ENCODE measurements around the gene AHRR. TPM values are rescaled to one million over a fixed set of nuclear protein-coding genes. Genes with fewer than 3 reads are reported as not detected.
"Not testable (repeated sequence)": the region's sequence is repeated elsewhere in the genome, so short reads cannot be mapped to it uniquely, and the experiment has no call there.

AHRR gene
- total RNA-seq, 4 donors from 2014 or later: 1.3 to 8.8 (median 1.5) TPM

DNA sequence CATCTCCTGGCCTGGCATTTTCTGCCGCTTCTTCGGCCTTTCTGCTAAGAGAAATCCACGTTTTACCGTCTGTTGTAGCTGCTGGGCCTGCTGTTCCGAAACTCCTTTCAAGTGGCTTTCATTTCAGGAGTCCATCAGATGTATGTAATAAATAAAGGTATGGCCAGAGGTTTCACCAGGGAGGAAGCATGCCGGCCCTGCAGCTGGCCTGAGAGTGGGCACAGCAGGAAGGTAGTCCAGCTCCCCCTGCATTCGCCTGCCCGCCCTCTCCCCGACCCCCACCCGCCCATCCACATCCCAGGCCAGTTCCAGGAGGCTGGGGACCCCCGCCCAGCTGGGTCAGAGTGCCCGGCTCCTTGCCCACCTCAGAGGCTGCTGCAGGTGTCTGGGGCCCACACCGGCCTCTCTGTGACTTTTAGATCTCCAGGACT is 75.0 kb downstream of the AHRR start:
- DNase-seq: no peak
- H3K4me3 ChIP-seq: no peak overlapping the region
- H3K27me3 ChIP-seq: peaks cover 25% of the 10 kb centered on the region
- TF ChIP-seq EP300 (IDR thresholded peaks at IDR 0.05; ENCODE audit: low read depth) (no peak), POLR2A (IDR thresholded peaks at IDR 0.05) (no peak), POLR2AphosphoS5 (IDR thresholded peaks at IDR 0.05) (no peak)
- TF ChIP-seq, protein P1, sequence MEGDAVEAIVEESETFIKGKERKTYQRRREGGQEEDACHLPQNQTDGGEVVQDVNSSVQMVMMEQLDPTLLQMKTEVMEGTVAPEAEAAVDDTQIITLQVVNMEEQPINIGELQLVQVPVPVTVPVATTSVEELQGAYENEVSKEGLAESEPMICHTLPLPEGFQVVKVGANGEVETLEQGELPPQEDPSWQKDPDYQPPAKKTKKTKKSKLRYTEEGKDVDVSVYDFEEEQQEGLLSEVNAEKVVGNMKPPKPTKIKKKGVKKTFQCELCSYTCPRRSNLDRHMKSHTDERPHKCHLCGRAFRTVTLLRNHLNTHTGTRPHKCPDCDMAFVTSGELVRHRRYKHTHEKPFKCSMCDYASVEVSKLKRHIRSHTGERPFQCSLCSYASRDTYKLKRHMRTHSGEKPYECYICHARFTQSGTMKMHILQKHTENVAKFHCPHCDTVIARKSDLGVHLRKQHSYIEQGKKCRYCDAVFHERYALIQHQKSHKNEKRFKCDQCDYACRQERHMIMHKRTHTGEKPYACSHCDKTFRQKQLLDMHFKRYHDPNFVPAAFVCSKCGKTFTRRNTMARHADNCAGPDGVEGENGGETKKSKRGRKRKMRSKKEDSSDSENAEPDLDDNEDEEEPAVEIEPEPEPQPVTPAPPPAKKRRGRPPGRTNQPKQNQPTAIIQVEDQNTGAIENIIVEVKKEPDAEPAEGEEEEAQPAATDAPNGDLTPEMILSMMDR (IDR thresholded peaks at IDR 0.05): no peak
- H3K4me1 ChIP-seq: peaks cover 0 to 21% (median 12%) of the 10 kb centered on the region in 4 donors
- in situ Hi-C loops (cut with MboI; ENCODE audit: low pct_ligation_motif_present in 1 of 4, low pct_unique_long_range_greater_than_20kb in 1 of 4, low sequenced_read_pairs in 3 of 4) (no loop called here), intact Hi-C loops (cut with DNase I; ENCODE audit: low total_unique reads) (no loop called here)
- H3K36me3 ChIP-seq: no peaks in the 10 kb centered on the region
- WGBS, 2 donors (ENCODE audit: low coverage in 1 of 2): 88 to 94% methylated on average over 6 to 13 of the region's 13 CpGs
- no peak overlapping the region for H3K27ac ChIP-seq
- H3K9me3 ChIP-seq: no peaks in the 10 kb centered on the region

- Histone ChIP-seq H3K27me3 (peaks cover 25% of the 10 kb centered on the region), H3K4me1 (peaks cover 0 to 14% (median 12%) of the 10 kb centered on the region in 4 donors)
- H3K36me3 ChIP-seq; in situ Hi-C loops (cut with MboI; ENCODE audit: low pct_ligation_motif_present in 1 of 4, low pct_unique_long_range_greater_than_20kb in 1 of 4, low sequenced_read_pairs in 3 of 4); DNase-seq; H3K9me3 ChIP-seq; H3K4me3 ChIP-seq; H3K27ac ChIP-seq; intact Hi-C loops (cut with DNase I; ENCODE audit: low total_unique reads): not testable (repeated sequence)
- 96% methylated on average over 15 of the region's 15 CpGs; no CpG with 5 or more reads in 1 of the 2 donors for WGBS, 2 donors (ENCODE audit: low coverage in 1 of 2)
Observed at GRCh38 chr5:398141-398474, 76.6 kb downstream of the AHRR start.

DNA sequence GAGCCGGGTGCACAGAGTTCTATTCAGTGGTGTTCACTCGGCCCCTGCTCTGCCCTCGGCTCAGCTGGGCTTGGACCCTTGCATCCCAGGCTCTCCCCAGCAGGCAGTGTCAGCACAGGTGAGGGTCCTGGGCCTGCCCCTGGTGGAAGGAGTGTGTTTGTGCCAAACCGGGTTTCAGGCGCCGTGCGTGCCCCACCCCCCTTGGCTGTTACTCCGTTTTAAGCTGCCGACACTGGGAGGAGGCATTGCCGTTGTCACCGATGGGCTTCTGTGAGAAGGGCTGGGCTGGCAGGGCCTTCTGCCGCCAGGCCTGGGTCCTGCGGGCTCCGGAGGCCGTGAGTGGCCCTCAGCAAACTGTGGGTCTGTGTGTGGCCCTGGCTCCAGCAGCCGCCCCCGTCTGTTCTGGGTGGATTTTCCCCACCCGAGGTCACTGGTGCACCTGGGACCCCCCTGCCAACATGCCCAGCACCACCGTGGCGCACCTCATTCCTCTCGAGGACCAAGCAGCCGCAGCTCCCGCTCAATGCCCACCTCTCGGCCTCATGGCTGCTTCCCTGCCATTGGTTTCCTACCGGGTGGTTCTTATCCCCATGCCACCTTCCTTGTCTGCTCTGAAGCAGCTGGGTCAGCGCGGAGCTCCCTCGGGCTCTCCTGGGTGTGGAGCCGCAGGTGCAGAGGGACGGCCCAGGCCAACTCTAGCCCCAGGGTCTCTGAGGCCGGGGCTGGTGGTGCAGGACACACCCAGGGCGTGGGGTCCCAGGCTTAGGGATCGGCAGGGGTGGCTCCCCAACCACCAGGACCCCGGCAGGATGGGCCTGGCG is 77.2 kb downstream of the AHRR start:
- Histone ChIP-seq H3K27ac (peak overlapping the region in 3 of 4 donors; percentile 54 to 75 (median 73)), H3K9me3 (no peaks in the 10 kb centered on the region), H3K27me3 (peaks cover 25% of the 10 kb centered on the region), H3K4me3 (no peak overlapping the region), H3K36me3 (no peaks in the 10 kb centered on the region), H3K4me1 (peaks cover 0 to 13% (median 11%) of the 10 kb centered on the region in 4 donors)
- 89% methylated on average over 25 of the region's 35 CpGs; no CpG with 5 or more reads in 1 of the 2 donors for WGBS, 2 donors (ENCODE audit: low coverage in 1 of 2)
- intact Hi-C loops (cut with DNase I; ENCODE audit: low total_unique reads): no loop called here
- in situ Hi-C loops (cut with MboI; ENCODE audit: low pct_ligation_motif_present in 1 of 4, low pct_unique_long_range_greater_than_20kb in 1 of 4, low sequenced_read_pairs in 3 of 4): no loop called here
- TF ChIP-seq, protein P1 (IDR thresholded peaks at IDR 0.05): no peak
- TF ChIP-seq POLR2AphosphoS5 (IDR thresholded peaks at IDR 0.05) (no peak), POLR2A (IDR thresholded peaks at IDR 0.05) (no peak), EP300 (IDR thresholded peaks at IDR 0.05; ENCODE audit: low read depth) (no peak)
- no peak for DNase-seq

DNA sequence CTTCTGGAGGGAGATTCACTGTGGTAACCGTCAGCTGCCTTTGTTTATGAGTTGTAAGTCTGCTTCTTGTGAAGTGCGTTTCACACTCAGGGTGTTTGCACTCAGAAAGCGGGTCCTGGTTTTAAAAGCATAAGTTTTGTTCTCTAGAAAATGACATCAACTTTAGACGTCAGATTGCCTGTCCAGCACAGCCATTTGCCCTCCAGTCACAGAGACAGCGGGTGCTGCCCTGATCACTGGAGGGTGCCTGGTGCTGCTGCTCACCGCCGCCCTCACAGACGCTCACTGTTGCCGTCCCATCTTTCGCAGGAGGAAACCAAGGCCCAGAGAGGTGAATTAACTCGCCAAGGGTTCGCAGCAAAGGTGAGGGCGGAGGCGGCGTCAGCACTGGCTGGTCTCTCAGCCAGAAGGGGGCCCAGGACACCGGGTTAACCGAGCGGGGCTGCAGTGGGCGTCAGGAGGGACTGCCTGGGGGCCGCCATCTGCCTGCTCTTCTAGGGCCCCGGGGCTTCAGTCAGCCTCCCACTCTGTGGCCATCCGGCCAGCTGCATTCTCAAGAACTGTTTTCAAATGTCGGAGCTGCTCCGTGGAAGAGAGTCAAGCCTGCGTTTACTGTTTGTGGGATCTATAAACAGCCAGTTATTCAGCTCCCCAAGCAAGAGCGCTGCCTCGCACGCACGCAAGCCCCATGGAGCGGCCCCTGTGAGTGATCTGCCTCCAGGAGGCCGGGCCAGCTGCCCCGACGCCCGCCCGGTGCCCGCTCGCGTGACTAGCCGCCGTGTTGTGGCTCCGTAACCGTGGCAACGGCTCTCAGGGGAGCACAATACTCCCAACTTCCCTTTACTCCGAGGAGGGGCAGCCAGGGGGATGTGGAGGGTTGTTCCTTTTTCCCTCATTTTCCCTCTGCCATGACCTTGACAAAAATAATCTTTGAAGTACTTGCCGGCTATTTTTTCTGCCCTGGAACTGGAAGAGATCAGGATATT is 78.1 kb downstream of the AHRR start:
- in situ Hi-C loops (cut with MboI; ENCODE audit: low pct_ligation_motif_present in 1 of 4, low pct_unique_long_range_greater_than_20kb in 1 of 4, low sequenced_read_pairs in 3 of 4) (no loop called here), intact Hi-C loops (cut with DNase I; ENCODE audit: low total_unique reads) (no loop called here)
- peak overlapping the region in 2 of 4 donors; percentile 3 to 12 for H3K4me3 ChIP-seq
- H3K27ac ChIP-seq: peak overlapping the region; percentile 41 to 75 (median 64)
- peaks cover 0 to 13% (median 11%) of the 10 kb centered on the region in 4 donors for H3K4me1 ChIP-seq
- peak; percentile 71 for DNase-seq
- no peaks in the 10 kb centered on the region for H3K9me3 ChIP-seq
- 10 to 34% methylated on average over 2 to 44 of the region's 45 CpGs for WGBS, 2 donors (ENCODE audit: low coverage in 1 of 2)
- H3K36me3 ChIP-seq: no peaks in the 10 kb centered on the region
- TF ChIP-seq EP300 (IDR thresholded peaks at IDR 0.05; ENCODE audit: low read depth): no peak
- TF ChIP-seq, protein P1 (IDR thresholded peaks at IDR 0.05): no peak
- peak; percentile 17 for TF ChIP-seq POLR2A (IDR thresholded peaks at IDR 0.05)
- peak in 1 of 3 donors; percentile 39 for TF ChIP-seq POLR2AphosphoS5 (IDR thresholded peaks at IDR 0.05)
- H3K27me3 ChIP-seq: peaks cover 25% of the 10 kb centered on the region

All from transverse colon (tissue), 4 donors.